DND-41 (cell line): Measurements from ENCODE around the gene SFMBT2.

ENCODE experiments used
- ATAC-seq: fragments of 200-7000 bp; cut with Tn5 transposase; 3 replicates; pipeline ENCODE4 v1.9.1; 2021; ENCODE audit warnings: low read depth; ENCODE audit not compliant: insufficient read depth
- DNase-seq: peaks from one replicate; pipeline ENCODE4 v3.0.0-alpha.2; 2020
- H2AFZ ChIP-seq: 2 replicates; pipeline ENCODE4 v1.6.0; 2012; ENCODE audit warnings: low read depth, low read length
- H3K27ac ChIP-seq: 2 replicates; pipeline ENCODE4 v1.5.1; 2012; ENCODE audit warnings: low read length, inconsistent platforms
- H3K27me3 ChIP-seq: fragments of 200-600 bp; sonication (generic); 2 replicates; pipeline ENCODE4 v1.6.0; 2012; ENCODE audit warnings: low read length, mild to moderate bottlenecking, inconsistent platforms; ENCODE audit not compliant: insufficient read depth, poor library complexity
- H3K36me3 ChIP-seq: 2 replicates; pipeline ENCODE4 v1.5.1; 2012; ENCODE audit warnings: low read length, inconsistent platforms; ENCODE audit not compliant: insufficient read depth
- H3K4me1 ChIP-seq: 2 replicates; pipeline ENCODE4 v1.5.1; 2012; ENCODE audit warnings: mild to moderate bottlenecking, low read length; ENCODE audit not compliant: insufficient read depth
- H3K4me2 ChIP-seq: 2 replicates; pipeline ENCODE4 v1.6.0; 2012; ENCODE audit warnings: mild to moderate bottlenecking, moderate library complexity, low read length, inconsistent platforms; ENCODE audit not compliant: insufficient read depth
- H3K4me3 ChIP-seq, 2 experiments: fragments of 200-600 bp in 1 of 2; shearing (Covaris generic) in 1 of 2; 2 replicates each; pipeline ENCODE4 v1.5.1; 2012 to 2016; ENCODE audit warnings: inconsistent platforms in 2 of 2, low read length in 2 of 2, mild to moderate bottlenecking in 2 of 2, low read depth in 1 of 2, moderate library complexity in 1 of 2
- H3K79me2 ChIP-seq: 2 replicates; pipeline ENCODE4 v1.6.0; 2012; ENCODE audit warnings: low read length, inconsistent platforms; ENCODE audit not compliant: insufficient read depth
- H3K9ac ChIP-seq: 2 replicates; pipeline ENCODE4 v1.6.0; 2012; ENCODE audit warnings: low read depth, mild to moderate bottlenecking, inconsistent platforms, low read length, moderate library complexity
- H3K9me3 ChIP-seq: 2 replicates; pipeline ENCODE4 v1.5.1; 2012; ENCODE audit warnings: low read length, moderate library complexity, mild to moderate bottlenecking, inconsistent platforms; ENCODE audit not compliant: insufficient read depth, severe bottlenecking
- H4K20me1 ChIP-seq: 2 replicates; pipeline ENCODE4 v1.6.0; 2012; ENCODE audit warnings: low read length; ENCODE audit not compliant: insufficient read depth
- EZH2 ChIP-seq: IDR thresholded peaks from 3 replicates; pipeline ENCODE4 v1.6.1; 2012; ENCODE audit warnings: borderline replicate concordance, low read depth, mild to moderate bottlenecking, moderate library complexity, low read length, inconsistent platforms; ENCODE audit not compliant: severe bottlenecking
- TF ChIP-seq, protein P1 (sequence below): IDR thresholded peaks from 2 replicates; pipeline ENCODE4 v1.5.1; 2012; ENCODE audit warnings: borderline replicate concordance, low read length, moderate library complexity, mild to moderate bottlenecking; ENCODE audit not compliant: poor library complexity, severe bottlenecking; ENCODE audit errors: extremely low read depth

The SFMBT2 gene

GRCh38 chr10:7277432-7277831 lies 133.4 kb downstream of the SFMBT2 start:
- H3K27ac ChIP-seq: no peak overlapping the region
- no peak overlapping the region for H3K4me2 ChIP-seq
- H3K4me3 ChIP-seq: no peak overlapping the region
- TF ChIP-seq, protein P1, sequence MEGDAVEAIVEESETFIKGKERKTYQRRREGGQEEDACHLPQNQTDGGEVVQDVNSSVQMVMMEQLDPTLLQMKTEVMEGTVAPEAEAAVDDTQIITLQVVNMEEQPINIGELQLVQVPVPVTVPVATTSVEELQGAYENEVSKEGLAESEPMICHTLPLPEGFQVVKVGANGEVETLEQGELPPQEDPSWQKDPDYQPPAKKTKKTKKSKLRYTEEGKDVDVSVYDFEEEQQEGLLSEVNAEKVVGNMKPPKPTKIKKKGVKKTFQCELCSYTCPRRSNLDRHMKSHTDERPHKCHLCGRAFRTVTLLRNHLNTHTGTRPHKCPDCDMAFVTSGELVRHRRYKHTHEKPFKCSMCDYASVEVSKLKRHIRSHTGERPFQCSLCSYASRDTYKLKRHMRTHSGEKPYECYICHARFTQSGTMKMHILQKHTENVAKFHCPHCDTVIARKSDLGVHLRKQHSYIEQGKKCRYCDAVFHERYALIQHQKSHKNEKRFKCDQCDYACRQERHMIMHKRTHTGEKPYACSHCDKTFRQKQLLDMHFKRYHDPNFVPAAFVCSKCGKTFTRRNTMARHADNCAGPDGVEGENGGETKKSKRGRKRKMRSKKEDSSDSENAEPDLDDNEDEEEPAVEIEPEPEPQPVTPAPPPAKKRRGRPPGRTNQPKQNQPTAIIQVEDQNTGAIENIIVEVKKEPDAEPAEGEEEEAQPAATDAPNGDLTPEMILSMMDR: no peak
- no peak for TF ChIP-seq EZH2
- no peaks in the 10 kb centered on the region for H3K4me1 ChIP-seq
- peaks cover 82% of the 10 kb centered on the region for H3K79me2 ChIP-seq
- H3K9me3 ChIP-seq: no peaks in the 10 kb centered on the region
- H3K27me3 ChIP-seq: no peaks in the 10 kb centered on the region
- no peak for ATAC-seq
- DNase-seq: no peak
- H3K9ac ChIP-seq: no peak overlapping the region
- H3K36me3 ChIP-seq: peaks cover 90% of the 10 kb centered on the region
- H4K20me1 ChIP-seq: peaks cover 36% of the 10 kb centered on the region
- no peak overlapping the region for H2AFZ ChIP-seq

GRCh38 chr10:7275761-7276440 lies 134.9 kb downstream of the SFMBT2 start:
- H4K20me1 ChIP-seq: peaks cover 37% of the 10 kb centered on the region
- ATAC-seq: no peak
- no peak overlapping the region for H3K27ac ChIP-seq
- H3K4me2 ChIP-seq: no peak overlapping the region
- H3K9ac ChIP-seq: no peak overlapping the region
- H2AFZ ChIP-seq: no peak overlapping the region
- H3K4me1 ChIP-seq: no peaks in the 10 kb centered on the region
- peaks cover 78% of the 10 kb centered on the region for H3K79me2 ChIP-seq
- no peak overlapping the region for H3K4me3 ChIP-seq
- no peak for DNase-seq
- TF ChIP-seq, protein P1: no peak
- no peak for TF ChIP-seq EZH2
- H3K9me3 ChIP-seq: no peaks in the 10 kb centered on the region
- no peaks in the 10 kb centered on the region for H3K27me3 ChIP-seq
- H3K36me3 ChIP-seq: peaks cover 90% of the 10 kb centered on the region

- no peaks in the 10 kb centered on the region for H3K27me3 ChIP-seq
- no peak overlapping the region for H3K9ac ChIP-seq
- ATAC-seq: no peak
- H2AFZ ChIP-seq: no peak overlapping the region
- no peaks in the 10 kb centered on the region for H3K4me1 ChIP-seq
- no peak overlapping the region for H3K4me3 ChIP-seq
- no peaks in the 10 kb centered on the region for H3K9me3 ChIP-seq
- peaks cover 27% of the 10 kb centered on the region for H4K20me1 ChIP-seq
- TF ChIP-seq, protein P1: no peak
- no peak for TF ChIP-seq EZH2
- no peak overlapping the region for H3K4me2 ChIP-seq
- peaks cover 88% of the 10 kb centered on the region for H3K36me3 ChIP-seq
- no peak for DNase-seq
- H3K79me2 ChIP-seq: peaks cover 73% of the 10 kb centered on the region
- H3K27ac ChIP-seq: no peak overlapping the region
These were observed 136.5 kb downstream of the SFMBT2 start for GRCh38 chr10:7274293-7274692.

DNA sequence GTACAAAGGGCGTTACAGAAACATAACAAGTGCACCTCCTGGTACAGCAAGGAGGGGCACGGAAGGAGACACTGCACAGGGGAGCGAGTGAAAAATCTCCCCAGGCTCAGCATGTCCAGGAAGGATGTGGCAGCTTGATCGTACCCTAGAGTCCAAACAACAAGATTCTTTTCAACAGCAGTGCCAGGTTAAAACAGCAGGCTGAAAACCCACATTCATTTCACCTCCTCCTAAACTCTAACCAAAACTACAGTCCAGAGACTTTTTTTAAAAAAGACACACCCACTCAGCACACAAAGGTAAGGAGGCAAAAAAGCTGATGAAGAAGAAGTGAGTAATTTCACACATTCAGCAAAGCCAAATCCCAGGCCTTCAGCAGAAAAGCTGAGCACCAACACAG lies 138.8 kb downstream of the SFMBT2 start:
- ATAC-seq (no peak), DNase-seq (no peak)
- TF ChIP-seq, protein P1: no peak
- no peak for TF ChIP-seq EZH2
- H3K9me3 ChIP-seq: no peaks in the 10 kb centered on the region
- H3K9ac ChIP-seq: no peak overlapping the region
- H3K27me3 ChIP-seq: no peaks in the 10 kb centered on the region
- H3K4me2 ChIP-seq: no peak overlapping the region
- peaks cover 15% of the 10 kb centered on the region for H4K20me1 ChIP-seq
- no peak overlapping the region for H3K27ac ChIP-seq
- no peak overlapping the region for H3K4me3 ChIP-seq
- H3K79me2 ChIP-seq: peaks cover 65% of the 10 kb centered on the region
- H3K4me1 ChIP-seq: no peaks in the 10 kb centered on the region
- H2AFZ ChIP-seq: no peak overlapping the region
- peaks cover 76% of the 10 kb centered on the region for H3K36me3 ChIP-seq
